K562 (cell line): ENCODE results near the gene PLSCR3. TPM values are rescaled to one million over a fixed set of nuclear protein-coding genes. Genes with fewer than 3 reads are reported as not detected.
A peak's percentile ranks its signal among the peaks of the same experiment; 100 is the strongest.

Experiments
- CC2D1A ChIP-seq: fragments of 450-650 bp; IDR thresholded peaks from 2 replicates; pipeline ENCODE4 v1.6.1; 2017; ENCODE audit warnings: mild to moderate bottlenecking
- KAT2B ChIP-seq: IDR thresholded peaks from one replicate; pipeline ENCODE4 v1.6.1; 2012; ENCODE audit warnings: low read depth, mild to moderate bottlenecking, control low read depth, inconsistent platforms, low read length, moderate library complexity
- POLR2G ChIP-seq: fragments of 200-400 bp; formaldehyde crosslinking; IDR thresholded peaks from 2 replicates; pipeline ENCODE4 v1.6.1; 2017; ENCODE audit warnings: low read depth, mild to moderate bottlenecking, antibody characterized with exemption, low read length, moderate library complexity
- RB1 ChIP-seq: fragments of 450-650 bp; IDR thresholded peaks from 2 replicates; pipeline ENCODE4 v1.6.1; 2017; ENCODE audit warnings: low read depth, mild to moderate bottlenecking
- SP1 ChIP-seq: sonication (generic); formaldehyde crosslinking; IDR thresholded peaks from 2 replicates; pipeline ENCODE4 v1.8.1; 2022; ENCODE audit warnings: mild to moderate bottlenecking, missing genetic modification reagents
- ZNF263 ChIP-seq: sonication (generic); formaldehyde crosslinking; IDR thresholded peaks from 2 replicates; pipeline ENCODE4 v1.8.0; 2022; ENCODE audit warnings: mild to moderate bottlenecking, missing genetic modification reagents, borderline replicate concordance
- polyA plus RNA-seq, 8 experiments: library from polyadenylated mRNA; depleted of rRNA in 4 of 8; stranded (reverse) in 5 of 8; unstranded in 3 of 8; fragments of >200 nt; fragmentation: Nextera tagmentation in 2 of 8; fragmentation: Illumina TruSeq in 1 of 8; extraction: Ambion mirVana in 2 of 8; extraction: Trizol in 1 of 8; gene quantifications; 2 replicates each; pipeline versions ENCODE4 v1.2.1 to v1.2.3, GENCODE V29; 2011 to 2014; ENCODE audit warnings: inconsistent platforms in 1 of 8, missing spikeins in 1 of 8
- total RNA-seq, 7 experiments: library from RNA; depleted of rRNA in 6 of 7; stranded (reverse); fragments of >200 nt in 6 of 7; fragmentation: Illumina TruSeq in 2 of 7; extraction: Trizol in 2 of 7; gene quantifications; 2 replicates each; pipeline versions ENCODE4 v1.2.1 to v1.2.3, GENCODE V29; 2011 to 2021; ENCODE audit warnings: low replicate concordance in 1 of 7
- TF ChIP-seq, protein P1 (sequence below): sonication (generic); formaldehyde crosslinking; IDR thresholded peaks from 2 replicates; pipeline ENCODE4 v1.8.0; 2022; ENCODE audit warnings: mild to moderate bottlenecking, missing genetic modification reagents
- TF ChIP-seq, protein P2 (sequence below): IDR thresholded peaks from 2 replicates; pipeline ENCODE4 v1.6.1; 2016; ENCODE audit warnings: missing genetic modification characterization, missing compliant biosample characterization

Gene PLSCR3
- total and polyA plus RNA-seq, 9 of the 15 experiments (the other 6 are each of a cell fraction or from before 2014, with no cell fraction given): 3.2 to 16.8 (median 4.5) TPM

DNA sequence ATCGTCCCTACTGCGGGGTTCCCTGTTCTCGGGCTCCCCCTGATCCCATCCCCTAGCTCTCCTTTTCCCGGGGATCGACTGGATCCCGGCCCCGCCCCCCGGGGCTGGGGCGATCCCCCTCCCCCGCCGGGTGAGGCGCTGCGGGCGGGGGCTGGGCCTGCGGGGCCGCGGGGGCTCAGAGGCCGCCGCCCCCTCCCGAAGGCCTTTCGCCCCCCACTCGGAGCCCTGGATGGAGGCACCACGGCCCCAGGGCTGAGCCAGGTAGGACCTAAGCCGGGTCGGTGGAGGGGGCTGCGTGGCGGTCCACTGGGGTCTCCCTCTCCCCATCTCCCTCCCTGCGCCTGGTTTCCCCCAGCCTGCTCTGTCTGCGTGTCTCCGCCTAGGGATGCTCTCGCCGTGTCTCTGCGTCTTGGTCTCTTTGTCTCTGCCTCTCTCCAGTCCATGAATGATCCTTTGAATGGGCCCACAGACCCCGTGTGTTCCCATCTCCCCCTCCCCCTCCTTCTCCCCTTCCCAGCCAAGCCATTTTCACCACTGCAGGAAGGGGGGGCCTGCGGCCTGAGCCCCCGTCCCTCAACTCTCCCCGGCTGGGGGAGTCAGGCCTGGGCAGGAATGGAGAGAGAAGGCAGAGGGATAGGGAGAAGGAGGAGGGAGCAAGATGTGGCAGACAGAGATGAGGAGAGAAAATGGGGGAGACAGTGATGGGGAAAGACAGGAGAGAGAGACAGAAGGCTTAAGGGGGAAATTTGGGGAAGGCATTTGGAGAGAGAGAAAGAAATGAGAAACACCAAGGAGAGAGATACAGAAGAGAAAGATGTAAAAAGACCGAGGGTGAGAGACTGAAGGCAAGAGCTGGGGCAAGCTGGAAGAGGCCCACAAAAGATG is 11.3 kb upstream of the PLSCR3 start (continued):
- TF ChIP-seq, protein P1, sequence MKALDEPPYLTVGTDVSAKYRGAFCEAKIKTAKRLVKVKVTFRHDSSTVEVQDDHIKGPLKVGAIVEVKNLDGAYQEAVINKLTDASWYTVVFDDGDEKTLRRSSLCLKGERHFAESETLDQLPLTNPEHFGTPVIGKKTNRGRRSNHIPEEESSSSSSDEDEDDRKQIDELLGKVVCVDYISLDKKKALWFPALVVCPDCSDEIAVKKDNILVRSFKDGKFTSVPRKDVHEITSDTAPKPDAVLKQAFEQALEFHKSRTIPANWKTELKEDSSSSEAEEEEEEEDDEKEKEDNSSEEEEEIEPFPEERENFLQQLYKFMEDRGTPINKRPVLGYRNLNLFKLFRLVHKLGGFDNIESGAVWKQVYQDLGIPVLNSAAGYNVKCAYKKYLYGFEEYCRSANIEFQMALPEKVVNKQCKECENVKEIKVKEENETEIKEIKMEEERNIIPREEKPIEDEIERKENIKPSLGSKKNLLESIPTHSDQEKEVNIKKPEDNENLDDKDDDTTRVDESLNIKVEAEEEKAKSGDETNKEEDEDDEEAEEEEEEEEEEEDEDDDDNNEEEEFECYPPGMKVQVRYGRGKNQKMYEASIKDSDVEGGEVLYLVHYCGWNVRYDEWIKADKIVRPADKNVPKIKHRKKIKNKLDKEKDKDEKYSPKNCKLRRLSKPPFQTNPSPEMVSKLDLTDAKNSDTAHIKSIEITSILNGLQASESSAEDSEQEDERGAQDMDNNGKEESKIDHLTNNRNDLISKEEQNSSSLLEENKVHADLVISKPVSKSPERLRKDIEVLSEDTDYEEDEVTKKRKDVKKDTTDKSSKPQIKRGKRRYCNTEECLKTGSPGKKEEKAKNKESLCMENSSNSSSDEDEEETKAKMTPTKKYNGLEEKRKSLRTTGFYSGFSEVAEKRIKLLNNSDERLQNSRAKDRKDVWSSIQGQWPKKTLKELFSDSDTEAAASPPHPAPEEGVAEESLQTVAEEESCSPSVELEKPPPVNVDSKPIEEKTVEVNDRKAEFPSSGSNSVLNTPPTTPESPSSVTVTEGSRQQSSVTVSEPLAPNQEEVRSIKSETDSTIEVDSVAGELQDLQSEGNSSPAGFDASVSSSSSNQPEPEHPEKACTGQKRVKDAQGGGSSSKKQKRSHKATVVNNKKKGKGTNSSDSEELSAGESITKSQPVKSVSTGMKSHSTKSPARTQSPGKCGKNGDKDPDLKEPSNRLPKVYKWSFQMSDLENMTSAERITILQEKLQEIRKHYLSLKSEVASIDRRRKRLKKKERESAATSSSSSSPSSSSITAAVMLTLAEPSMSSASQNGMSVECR (CRISPR knock-in tag): no peak
- TF ChIP-seq ZNF263 (CRISPR knock-in tag) (no peak), CC2D1A (0 out of 2 replicates have a peak, but pooled peaks have one; percentile 4), SP1 (CRISPR knock-in tag) (no peak), POLR2G (no peak), KAT2B (no peak), RB1 (no peak)
- TF ChIP-seq, protein P2, sequence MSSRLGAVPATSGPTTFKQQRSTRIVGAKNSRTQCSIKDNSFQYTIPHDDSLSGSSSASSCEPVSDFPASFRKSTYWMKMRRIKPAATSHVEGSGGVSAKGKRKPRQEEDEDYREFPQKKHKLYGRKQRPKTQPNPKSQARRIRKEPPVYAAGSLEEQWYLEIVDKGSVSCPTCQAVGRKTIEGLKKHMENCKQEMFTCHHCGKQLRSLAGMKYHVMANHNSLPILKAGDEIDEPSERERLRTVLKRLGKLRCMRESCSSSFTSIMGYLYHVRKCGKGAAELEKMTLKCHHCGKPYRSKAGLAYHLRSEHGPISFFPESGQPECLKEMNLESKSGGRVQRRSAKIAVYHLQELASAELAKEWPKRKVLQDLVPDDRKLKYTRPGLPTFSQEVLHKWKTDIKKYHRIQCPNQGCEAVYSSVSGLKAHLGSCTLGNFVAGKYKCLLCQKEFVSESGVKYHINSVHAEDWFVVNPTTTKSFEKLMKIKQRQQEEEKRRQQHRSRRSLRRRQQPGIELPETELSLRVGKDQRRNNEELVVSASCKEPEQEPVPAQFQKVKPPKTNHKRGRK (tag): 0 out of 2 replicates have a peak, but pooled peaks have one; percentile 25
